DMS 273 (cell line): ENCODE data around the gene DOC2A.
A peak's percentile ranks its signal among the peaks of the same experiment; 100 is the strongest.
"Not testable (repeated sequence)": the region's sequence is repeated elsewhere in the genome, so short reads cannot be mapped to it uniquely, and the experiment has no call there.

Source experiments
- DNase-seq: peaks from one replicate; lab custom pipeline; 2025; ENCODE audit not compliant: unreplicated experiment; lab: John Stamatoyannopoulos, UW

The DOC2A gene

DNA sequence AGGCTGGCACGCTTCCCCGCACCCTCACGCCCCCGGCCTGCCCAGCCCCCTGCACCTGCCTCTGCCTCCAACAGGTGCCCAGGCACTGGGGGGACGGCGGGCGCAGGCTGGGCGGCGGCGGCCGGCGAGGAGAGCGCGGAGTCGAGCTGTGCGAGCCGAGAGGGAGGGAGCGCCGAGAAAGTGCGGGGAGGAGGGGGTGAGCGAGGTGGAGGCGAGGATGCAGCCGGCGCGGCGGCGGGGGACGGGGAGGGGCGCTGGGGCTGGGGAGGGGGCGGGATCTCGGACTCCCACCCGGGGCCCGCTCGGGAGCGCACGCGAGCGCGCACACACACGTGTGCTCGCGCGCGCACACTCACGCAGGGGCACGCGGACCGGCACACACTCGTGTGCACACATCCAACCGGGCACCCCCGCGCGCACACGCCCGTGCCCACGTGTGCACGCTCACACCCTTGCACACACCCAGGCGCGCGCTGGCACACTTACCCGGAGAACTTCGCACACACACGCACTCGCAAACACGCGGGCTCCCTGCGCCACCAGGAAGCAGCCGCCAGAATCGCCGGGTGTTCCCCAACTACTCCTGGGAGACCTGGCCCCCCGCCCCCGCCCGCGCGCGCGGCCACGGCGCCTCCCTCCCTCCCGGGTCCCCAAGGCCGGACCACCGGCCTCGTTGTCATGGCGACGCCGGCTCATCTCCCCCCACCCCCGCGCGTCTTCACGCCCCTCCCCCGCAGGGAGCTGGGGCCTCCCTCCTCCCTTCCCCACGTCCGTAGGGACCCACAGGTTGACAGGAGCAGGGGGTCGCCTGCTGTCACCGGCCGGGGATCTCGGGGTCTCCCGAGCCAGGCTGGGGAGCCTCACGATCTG, at the start of gene DOC2A:
TSS of gene DOC2A (minus strand) at position 184 of the 870 bp plus-strand sequence. CDS start 805 bp downstream, outside the sequence.
- DNase-seq, result peak; percentile 79

DNA sequence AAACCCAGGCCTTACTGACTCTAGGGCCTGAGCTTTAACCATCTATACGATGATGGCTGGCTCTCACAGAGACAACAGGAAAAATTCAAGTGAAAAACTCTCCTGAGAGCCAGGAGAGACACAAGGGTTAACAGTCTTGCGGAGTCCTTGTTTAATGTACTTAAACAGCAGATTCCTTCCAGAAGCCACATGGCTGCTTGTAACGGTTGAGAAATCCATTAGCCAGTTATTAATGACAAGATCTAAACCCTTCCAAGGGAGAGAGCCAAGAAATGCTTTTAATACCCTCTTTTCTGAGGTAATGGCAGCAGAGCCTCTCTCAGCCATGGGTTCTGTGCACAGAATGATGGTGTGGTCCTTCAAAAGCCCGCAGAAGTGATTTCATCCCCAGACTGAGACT, 49.5 kb upstream of the DOC2A start:
- DNase-seq, result no peak

DNA sequence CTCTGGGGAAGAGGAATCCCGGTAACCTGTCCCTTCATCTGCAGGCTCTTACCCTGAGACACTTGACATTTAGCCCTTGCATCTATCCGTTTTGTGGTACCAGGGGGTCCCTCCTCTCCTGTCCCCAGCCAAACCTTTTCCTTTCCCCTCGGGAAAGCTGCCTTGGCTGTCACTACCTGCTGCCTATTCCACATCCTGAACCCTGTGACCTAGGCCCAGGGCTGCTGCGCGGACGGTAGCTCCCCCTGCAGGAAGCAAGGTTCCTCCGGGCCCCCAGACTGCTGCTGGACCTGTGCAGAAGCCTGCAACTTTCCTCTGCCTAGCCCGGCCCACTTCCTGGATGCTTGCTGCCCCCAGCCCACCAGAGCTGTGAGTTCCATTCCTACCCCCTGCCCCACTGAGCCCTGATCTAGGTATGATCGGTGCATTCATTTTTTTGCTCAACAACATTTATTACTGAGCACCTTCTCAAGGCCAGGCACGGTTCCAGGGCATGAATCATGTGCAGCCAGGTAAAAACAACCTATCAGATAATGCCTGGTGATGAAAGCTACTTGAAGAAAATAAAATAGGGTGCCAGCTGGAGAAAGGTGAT, 44.2 kb upstream of the DOC2A start:
- DNase-seq, result peak; percentile 68

DNA sequence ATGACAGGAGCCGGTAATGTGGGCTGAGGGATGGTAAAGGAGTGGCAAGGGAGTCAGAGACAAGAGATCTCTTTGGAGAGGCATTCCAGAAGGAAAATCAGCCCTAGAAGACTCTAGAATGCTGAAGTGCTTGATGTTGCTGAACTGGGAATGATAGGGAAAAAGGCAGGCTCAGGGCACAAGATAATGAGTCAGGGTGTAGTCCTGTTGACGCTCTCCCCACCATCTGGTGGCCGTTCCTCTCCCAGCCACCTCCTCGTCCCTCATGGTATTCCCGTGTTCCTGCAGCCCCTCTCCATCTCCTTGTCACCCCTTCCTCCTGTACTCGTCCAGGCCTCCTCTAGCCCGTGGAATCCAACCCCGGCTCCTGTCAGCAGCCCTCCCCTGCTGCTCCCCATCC, 43.6 kb upstream of the DOC2A start:
- DNase-seq, result peak; percentile 51

DNA sequence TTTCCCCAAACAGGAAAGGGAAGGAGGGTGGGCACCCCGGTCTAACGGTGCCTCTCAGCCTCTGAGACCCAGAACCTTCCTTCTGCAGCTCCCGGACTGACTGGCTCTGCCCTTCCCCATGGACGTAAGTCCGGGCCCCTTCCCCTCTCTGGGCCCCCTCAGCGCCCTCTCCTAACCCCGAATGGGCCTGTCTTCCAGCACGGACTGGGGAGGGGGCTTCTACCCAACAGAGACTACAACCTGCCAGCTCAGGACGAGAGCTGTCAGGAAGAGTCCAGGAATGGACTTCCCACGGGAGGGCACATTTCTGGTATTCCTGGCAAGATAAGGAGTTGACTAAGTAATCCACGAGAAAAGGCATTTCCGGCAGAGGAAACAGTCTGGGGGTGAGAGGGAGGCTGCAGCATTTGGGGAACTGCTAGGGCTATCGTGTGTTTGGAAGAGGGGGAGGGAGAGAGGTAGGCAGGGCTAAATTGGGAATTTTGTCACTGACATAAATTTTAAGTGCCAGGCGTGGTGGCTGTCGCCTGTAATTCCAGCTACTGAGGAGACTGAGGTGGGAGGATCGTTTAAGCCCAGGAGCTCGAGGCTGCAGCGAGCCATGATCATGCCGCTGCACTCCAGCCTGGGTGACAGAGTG, 42.7 kb upstream of the DOC2A start:
- no peak for DNase-seq

DNA sequence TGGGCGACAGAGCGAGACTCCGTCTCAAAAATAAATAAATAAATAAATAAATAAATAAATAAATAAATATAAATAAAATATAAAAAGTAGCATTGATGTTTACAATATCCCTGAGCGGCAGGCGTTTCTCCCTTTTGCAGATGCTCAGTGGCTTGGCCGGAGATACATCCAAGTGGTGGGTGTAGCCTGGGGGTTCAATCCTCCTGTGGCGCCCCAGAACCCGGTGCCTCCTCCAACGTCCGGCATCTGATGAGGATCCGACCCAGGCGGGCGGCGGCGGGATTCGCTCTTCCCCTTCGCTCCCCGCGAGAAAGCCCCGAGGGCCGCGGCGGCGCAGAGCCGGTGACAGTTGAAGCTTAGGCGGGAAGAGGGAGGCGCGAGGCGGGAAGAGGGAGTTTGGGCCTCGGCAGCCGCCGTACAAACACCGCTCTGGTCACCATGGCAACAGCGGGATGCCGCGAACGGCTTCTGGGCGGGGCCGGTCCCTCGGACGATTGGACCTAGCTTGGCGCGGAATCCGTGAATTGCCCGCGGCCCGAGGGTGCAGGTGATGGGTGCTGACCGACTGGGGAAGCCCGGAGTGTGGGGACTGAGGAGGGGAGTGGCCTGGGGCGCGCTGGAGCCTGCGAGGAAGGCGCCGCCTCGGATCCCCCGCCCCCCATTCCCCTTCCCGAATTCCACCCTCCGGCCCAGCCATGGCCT, 42.0 kb upstream of the DOC2A start:
- DNase-seq, result peak; percentile 97

DNA sequence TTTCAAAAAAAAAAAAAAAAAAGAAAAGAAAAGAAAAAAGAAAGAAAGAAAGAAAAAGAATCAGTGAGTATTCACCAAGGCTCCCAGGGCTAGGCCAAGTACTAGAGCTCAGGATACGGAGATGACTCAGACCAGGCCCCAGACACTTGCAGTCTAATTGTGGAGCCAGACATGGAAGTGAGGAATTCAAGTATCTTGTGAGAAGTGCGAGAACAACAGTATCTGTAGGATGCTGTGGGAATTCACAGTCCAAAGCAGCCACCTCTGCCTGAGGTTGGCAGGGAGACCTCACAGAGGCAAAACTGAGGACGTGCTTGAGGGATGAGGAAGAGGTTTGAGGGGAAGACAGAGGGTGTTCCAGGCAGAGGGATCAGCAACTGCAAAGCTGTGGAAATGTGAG, 40.7 kb upstream of the DOC2A start:
- DNase-seq, result no peak

DNA sequence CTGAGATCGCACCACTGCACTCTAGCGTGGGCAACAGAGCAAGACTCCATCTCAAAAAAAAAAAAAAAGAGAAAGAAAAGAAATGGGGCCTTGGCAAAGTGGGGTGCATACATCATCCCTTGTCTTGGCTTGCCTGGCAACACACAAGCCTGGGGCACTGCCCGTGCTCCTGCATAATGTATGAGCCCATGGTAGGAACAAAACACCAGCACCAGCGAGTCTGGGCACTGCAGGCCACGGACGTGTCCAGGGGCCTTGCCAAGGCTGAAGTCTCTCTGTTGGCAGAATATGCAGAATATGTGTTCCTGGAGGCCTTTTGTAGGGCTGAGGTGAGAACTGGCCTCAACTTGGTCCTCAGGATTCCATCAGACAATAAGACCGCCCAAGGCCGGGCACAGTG, 39.0 kb upstream of the DOC2A start:
- no peak for DNase-seq

DNA sequence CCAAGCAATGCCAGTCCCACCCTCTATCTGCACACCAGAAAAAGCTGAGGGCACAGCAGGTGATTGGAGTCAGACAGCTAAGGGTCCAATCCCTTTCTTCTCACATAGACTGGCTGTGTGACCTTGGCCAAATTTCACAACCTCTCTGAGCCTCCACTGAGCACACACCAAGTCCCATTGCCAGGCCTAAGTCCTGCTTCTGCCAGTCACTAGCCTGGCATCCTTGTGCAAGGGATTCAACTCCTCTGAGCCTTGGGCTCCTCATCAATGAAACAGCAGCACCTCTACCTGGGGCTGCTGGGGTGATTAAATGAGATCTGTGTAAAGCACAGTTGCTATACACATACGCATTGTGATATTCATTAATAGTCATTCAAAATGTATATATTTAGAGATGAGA, 35.8 kb upstream of the DOC2A start:
- no peak for DNase-seq

DNA sequence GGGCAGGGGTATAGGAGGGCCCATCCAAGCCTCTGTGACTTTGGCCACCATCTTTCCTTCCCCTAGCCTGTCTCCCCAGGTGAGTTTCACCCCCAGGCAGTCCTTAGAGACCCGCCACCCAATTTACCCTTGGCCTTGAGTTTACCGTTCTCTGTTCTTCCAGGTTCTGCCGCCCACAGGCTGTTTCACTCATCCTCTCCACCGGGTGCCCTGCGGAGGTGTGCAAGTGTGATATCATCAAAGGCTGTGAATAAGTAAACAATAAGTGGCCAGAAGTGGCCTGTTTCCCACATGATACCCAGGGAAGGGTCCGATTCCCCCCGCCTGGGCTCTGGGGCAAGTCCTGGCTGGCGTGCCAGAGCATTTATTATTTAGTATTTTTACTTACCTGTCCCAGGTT, 35.4 kb upstream of the DOC2A start:
- DNase-seq, result no peak

DNA sequence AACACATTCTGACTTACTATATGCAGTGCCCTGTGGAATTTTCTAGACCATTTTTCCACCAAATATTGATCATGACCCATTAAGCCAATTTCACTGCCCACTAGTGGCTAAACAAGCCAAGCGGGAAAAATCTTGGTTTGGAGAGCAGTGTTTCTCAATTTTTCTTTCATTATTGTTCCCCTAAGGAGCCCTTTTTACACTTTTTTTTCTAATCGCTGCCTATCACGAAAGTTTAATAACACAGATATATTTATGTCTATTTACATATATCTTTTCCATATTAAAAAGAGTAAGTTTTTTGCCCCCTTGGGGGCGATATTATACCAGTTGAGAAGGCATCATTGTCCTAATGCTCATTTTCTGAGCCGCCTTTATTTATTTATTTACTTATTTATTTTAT, 31.0 kb upstream of the DOC2A start:
- peak; percentile 71 for DNase-seq

DNA sequence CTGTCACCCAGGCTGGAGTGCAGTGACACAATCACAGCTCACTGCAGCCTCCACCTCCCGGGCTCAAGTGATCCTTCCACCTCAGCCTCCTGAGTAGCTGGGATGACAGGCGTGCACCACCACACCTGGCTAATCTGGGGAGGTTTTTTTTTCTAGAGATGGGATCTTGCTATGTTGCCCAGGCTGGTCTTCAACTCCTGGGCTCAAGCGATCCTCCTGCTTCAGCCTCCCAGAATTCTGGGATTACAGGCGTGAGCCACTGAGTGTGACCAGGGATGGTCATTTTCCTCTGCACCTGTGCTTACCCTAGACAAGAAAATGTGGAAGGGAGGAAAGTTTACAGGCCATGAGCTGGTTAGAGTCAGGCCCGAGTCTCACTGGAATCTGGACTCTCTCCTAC, 29.9 kb upstream of the DOC2A start:
- DNase-seq, result not testable (repeated sequence)

DNA sequence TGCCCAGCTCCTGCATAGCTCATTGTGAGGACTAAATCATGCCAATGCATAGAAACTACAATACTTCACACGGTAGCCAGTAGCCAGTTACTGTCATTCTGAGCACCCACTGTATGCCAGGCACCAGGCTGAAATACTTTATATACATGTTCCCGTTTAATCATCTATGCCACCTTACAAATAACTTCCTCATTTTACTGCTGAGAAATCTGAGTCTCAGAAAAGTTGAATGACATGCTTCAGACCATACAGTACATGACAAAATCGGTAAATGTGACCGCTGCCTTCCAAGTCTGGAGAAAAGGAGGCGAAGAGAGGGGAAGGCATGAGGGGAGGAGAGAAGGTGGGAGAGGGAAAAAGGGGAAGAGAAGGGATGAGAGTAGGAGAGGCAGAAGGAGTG, 29.4 kb upstream of the DOC2A start:
- DNase-seq, result no peak

DNA sequence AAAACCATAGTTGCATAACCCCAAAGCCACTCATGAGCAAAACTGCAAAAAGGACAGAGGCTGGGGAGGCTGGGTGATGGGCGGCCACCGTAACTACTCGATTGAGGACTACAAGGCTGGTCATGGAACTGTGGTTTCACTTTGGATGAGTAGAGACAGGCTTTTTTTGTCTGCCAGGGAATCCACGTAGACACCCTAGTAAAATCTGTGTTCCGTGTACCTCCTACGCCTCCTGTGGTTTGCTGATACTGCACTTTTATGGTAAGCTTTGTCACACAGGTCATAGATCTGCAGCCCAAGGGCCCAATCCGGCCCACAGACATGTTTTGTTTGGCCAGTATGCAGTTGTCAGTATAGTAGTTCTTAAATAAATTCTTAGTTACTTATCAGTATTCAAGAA, 22.4 kb upstream of the DOC2A start:
- DNase-seq, result no peak

DNA sequence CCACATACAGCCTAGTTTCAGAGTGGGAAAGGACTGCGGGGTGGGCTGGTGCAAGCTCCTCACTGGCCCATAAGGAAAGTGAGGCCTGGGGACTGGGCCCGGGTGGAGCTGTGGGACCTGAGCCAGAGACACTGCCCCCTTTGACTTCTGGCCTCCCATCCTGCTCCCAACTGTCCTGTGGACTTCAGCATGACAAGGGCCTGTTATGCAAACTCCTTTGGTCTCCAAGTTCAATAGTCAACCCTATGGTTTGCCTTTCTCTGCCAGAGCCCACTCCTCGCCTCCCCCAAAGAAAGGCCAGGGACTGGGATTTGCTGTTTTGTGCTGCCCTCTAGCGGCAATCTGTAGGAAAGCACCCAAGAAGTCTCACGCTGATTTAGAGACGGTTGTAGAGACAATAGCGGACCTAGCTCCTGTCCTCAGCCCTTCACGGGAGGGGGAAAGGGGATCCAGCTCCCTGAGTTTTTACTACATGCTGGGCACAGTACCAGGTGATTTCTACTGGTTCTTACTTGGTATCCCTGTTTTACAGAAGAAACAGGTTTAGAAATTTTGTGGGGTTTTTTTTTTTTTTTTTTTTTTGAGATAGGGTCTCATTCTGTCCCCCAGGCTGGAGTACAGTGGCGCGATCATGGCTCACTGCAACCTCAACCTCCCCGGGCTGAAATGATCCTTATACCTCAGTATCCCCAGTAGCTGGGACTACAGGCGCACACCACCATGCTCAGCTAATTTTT, 21.4 kb upstream of the DOC2A start:
- DNase-seq, result peak; percentile 89

DNA sequence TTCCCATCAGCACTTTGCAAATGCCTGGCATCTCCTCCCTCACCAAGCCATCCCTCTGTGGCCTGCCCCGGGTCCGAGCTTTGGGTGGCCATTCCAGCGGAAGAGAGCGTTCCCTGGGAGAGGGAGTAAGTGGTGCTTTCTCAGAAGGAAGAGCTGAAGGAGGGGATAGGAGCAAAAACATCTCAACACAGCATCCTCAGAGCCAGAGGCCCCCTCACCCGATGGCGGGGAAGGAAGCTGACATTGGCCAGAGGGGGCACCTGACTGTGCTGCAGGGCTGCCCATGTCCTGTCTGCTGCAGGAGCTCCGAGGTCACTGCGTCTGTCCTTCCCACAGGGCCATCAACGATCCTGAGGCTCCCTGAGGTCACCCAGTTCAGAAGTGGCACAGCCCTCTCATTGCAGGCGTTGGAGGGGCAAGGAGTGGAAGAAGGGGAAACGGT, 20.7 kb upstream of the DOC2A start:
- DNase-seq, result no peak

DNA sequence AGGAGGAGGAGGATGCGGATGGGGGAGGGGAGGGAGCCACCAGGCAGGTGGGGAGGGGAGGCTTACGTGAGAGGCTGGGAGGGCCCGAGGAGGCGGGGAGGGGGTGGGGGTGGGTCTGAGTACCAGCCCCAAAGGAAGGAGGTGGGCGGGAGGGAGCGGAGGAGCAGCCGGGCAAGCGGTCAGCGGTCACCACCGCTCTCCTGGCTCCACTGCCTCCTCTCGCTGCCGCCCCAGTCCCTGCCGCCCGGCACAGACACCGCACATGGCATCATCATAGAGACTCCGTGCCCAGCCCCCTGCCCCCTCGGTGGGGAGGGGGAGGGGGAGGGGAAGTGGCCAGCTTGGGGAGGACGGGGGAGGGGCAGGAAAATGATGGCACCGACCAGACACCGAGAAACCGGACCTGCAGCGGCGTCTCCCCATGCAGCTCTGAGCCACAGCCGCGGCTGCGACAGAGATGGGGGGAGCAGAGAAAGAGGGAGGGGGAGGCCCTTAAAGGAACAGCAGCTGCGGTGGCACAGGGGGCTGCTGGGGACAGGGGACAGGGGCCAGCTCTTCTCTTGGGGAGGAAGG, 20.1 kb upstream of the DOC2A start, which contains the start of gene TLCD3B:
TSS of gene TLCD3B (minus strand) at position 431 of the 573 bp plus-strand sequence. CDS start 744 bp downstream, outside the sequence.
- DNase-seq, result no peak

DNA sequence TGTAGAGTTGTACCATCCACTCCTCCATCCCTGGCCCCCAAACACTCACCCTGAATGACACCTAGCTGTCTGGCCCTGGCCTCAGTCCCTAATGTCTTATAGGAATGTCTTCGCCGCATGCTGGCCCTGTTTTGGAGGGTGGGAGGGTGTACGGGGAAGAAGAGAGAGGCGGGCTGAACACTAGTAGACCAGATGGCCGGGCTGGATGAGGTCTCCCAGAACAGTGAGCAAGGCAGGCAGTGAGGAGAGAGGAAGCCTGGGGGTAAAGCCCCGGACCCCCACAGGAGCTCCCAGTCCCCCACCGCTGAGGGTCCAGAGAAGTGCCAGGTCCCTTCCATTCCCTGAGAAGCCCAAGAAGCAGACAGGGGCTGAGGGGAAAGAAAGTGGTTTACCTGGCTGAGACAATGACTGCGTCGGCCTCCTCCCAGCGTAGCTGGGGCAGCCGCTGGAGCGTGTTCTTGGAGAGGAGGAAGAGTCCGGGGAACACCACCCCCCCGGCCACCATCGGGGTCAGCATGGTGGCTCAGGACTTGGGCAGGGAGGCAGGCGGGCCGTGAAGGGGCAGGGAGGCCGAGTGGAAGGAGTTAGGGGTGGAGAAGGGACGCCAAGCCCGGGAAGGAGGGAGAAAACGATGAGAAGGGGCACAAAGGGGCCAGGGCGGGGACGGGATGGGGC, 19.3 kb upstream of the DOC2A start:
- DNase-seq, result peak; percentile 77

DNA sequence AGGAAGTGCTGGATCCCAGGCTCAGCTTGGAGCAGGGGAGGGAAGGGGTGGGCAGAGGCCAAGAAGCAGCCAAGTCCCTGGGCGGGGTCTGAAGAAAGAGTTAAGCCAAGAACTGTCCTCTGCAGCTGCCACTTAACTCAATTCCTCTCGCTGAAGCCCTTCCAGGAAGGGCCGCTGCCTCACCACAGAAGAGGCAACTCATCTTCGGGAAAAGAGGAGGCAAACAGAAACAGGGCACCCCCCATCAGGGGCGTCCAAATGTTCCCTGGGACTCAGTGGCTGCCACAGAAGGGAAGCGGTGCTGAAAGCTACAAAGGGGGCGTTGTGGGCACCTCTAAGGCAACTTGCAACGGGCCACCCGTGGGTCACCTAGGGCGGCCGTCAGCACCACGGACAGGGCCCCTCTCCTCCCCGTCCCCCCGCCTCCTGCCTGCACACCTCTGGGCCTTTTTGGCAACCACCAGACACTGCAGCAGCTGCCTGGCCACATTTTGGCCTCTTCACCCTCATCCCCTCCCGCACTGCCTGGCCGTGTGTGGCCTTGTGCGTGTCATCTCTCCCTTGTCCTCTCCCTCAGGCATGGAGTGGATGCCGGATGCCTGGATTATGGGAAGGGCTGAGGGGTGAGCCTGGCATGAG, 17.7 kb upstream of the DOC2A start:
- DNase-seq, result peak; percentile 81
